ENCODE results near the gene ZNF586.
"Not testable (repeated sequence)": the region's sequence is repeated elsewhere in the genome, so short reads cannot be mapped to it uniquely, and the experiment has no call there.

The ZNF586 gene

DNA sequence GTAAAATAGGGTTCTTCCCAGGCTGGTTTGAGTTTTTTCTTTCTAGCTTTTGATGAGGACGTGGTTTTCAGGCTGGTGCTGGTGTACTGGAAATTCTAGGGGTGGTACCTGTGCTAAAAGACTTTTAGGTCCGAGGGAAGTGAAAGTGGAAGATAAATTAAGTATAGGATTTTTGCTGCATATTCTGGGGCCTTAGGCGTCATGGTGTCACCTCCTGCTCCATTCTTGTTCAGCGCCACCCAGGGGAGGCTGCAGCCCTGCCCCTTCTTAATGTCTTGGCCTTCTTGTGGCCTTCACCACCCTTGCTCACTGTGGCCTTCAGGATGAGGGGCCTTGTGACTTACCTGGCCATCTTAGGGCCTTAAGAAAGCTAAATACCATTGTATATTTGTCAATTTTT lies 32.8 kb downstream of the ZNF586 start:
- Histone ChIP-seq H3K36me3 (ENCODE audit: control insufficient read depth, insufficient read depth, low read length) (no peaks in the 10 kb centered on the region), H3K4me1 (ENCODE audit: control insufficient read depth, insufficient read depth, low read length) (peaks cover 29% of the 10 kb centered on the region), H3K27me3 (ENCODE audit: control insufficient read depth, insufficient read depth, low read length) (no peaks in the 10 kb centered on the region), H3K4me3 (ENCODE audit: low read depth, low read length) (no peak overlapping the region), H3K9ac (ENCODE audit: low read depth, low read length) (no peak overlapping the region), H3K9me3 (ENCODE audit: control insufficient read depth, insufficient read depth, low read length) (no peaks in the 10 kb centered on the region)

DNA sequence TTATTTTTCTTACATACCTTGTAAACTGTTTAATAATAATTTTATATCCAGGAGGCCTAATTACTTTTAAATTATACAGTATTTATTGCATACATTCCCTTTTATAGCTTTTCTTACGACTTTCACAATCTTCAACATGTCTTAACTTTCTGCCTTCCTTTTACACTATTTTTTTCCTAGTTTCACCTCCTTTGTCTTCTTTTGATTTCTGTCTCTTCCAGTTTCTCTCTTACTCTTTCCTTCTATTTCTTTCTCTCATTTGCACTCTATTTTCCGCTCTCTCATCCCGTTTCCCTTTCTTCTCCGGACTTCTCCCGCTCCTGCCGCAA lies 33.8 kb downstream of the ZNF586 start:
- H3K9me3 ChIP-seq (ENCODE audit: control insufficient read depth, insufficient read depth, low read length), result no peaks in the 10 kb centered on the region
- peak overlapping the region; percentile 89 for H3K9ac ChIP-seq (ENCODE audit: low read depth, low read length)
- H3K4me3 ChIP-seq (ENCODE audit: low read depth, low read length), result peak overlapping the region; percentile 73
- peaks cover 4% of the 10 kb centered on the region for H3K36me3 ChIP-seq (ENCODE audit: control insufficient read depth, insufficient read depth, low read length)
- peaks cover 29% of the 10 kb centered on the region for H3K4me1 ChIP-seq (ENCODE audit: control insufficient read depth, insufficient read depth, low read length)
- H3K27me3 ChIP-seq (ENCODE audit: control insufficient read depth, insufficient read depth, low read length), result no peaks in the 10 kb centered on the region

DNA sequence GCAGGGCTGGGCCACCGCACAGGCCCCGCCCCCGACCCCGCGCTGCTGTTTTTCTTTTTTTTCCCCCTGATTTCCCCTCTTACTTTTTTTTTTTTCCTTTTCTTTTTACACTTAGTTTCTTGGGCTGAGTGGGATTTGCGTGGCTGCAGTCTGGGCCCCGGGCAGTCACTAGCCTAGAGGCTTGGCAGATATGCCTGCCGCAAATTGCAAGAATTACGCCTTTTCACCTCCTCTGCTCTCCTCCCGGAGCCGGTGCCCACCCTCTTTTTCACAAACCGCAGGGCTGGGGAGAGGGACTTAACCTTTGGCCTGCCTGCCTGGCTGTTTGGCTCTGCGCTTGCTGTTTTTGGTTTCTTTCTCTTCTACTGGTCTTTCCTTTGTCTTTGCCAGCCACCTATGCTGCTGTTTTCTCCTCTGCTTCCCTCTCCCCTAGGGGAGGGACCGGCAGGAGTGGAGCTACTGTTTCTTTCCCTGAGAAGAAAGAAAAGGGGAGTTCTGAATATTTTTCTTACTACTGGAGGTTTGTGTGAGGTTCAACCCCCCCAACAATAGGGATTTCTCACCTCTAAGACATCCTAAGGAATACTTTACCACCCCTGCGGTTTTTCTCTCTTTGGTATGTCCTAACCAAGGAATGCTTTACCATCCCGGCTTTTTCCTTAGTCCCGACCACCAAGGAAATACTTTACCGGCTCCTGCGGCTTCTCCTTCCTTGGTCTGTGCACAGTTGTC lies 34.3 kb downstream of the ZNF586 start:
- no peaks in the 10 kb centered on the region for H3K27me3 ChIP-seq (ENCODE audit: control insufficient read depth, insufficient read depth, low read length)
- H3K36me3 ChIP-seq (ENCODE audit: control insufficient read depth, insufficient read depth, low read length), result peaks cover 8% of the 10 kb centered on the region
- no peaks in the 10 kb centered on the region for H3K9me3 ChIP-seq (ENCODE audit: control insufficient read depth, insufficient read depth, low read length)
- peaks cover 26% of the 10 kb centered on the region for H3K4me1 ChIP-seq (ENCODE audit: control insufficient read depth, insufficient read depth, low read length)
- peak overlapping the region; percentile 89 for H3K9ac ChIP-seq (ENCODE audit: low read depth, low read length)
- peak overlapping the region; percentile 73 for H3K4me3 ChIP-seq (ENCODE audit: low read depth, low read length)

DNA sequence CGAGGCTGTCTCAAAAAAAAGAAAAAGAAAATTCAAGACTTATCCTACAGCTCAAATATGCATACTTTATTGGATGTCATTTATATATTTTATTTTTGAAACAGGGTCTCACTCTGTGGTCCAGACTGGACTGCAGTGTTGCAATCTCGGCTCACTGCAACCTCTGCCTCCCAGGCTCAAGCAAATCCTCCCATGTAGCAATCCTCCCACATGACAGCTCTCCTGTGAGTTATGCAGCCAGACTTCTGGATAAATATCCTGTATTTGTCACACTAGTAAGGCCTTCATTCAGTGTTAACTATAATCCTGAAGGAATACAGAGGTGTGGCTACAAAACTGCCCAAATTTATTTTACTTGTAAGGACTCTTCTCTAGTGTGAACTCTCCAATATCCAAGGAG lies 38.1 kb downstream of the ZNF586 start:
- H3K27me3 ChIP-seq (ENCODE audit: control insufficient read depth, insufficient read depth, low read length), result no peaks in the 10 kb centered on the region
- no peak overlapping the region for H3K9ac ChIP-seq (ENCODE audit: low read depth, low read length)
- no peaks in the 10 kb centered on the region for H3K9me3 ChIP-seq (ENCODE audit: control insufficient read depth, insufficient read depth, low read length)
- H3K4me1 ChIP-seq (ENCODE audit: control insufficient read depth, insufficient read depth, low read length), result no peaks in the 10 kb centered on the region
- peaks cover 28% of the 10 kb centered on the region for H3K36me3 ChIP-seq (ENCODE audit: control insufficient read depth, insufficient read depth, low read length)
- no peak overlapping the region for H3K4me3 ChIP-seq (ENCODE audit: low read depth, low read length)

GRCh38 chr19:57810410-57811295 lies 41.2 kb downstream of the ZNF586 start:
- not testable (repeated sequence) for H3K4me3 ChIP-seq (ENCODE audit: low read depth, low read length); H3K27me3 ChIP-seq (ENCODE audit: control insufficient read depth, insufficient read depth, low read length); H3K9me3 ChIP-seq (ENCODE audit: control insufficient read depth, insufficient read depth, low read length); H3K9ac ChIP-seq (ENCODE audit: low read depth, low read length); H3K4me1 ChIP-seq (ENCODE audit: control insufficient read depth, insufficient read depth, low read length)
- H3K36me3 ChIP-seq (ENCODE audit: control insufficient read depth, insufficient read depth, low read length), result peaks cover 28% of the 10 kb centered on the region

DNA sequence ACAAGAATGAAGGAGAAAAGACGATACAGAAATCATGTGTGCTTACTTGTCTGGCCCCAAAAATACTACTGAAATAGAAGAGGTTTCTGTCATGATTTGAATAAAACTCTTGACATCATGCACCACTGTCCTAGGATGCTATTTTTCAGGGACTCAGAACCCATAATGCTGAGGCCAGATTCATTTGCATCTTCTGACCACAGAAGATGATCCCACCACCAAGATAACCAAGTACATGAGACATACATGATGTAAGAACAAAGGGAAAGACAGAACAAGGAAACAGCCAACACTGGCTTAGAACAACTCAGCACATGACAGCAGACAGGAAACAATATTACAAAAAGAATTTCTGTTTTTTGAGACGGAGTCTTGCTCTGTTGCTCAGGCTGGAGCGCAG lies 42.8 kb downstream of the ZNF586 start:
- Histone ChIP-seq H3K4me3 (ENCODE audit: low read depth, low read length) (no peak overlapping the region), H3K4me1 (ENCODE audit: control insufficient read depth, insufficient read depth, low read length) (peaks cover 2% of the 10 kb centered on the region), H3K27me3 (ENCODE audit: control insufficient read depth, insufficient read depth, low read length) (no peaks in the 10 kb centered on the region), H3K9ac (ENCODE audit: low read depth, low read length) (no peak overlapping the region), H3K9me3 (ENCODE audit: control insufficient read depth, insufficient read depth, low read length) (no peaks in the 10 kb centered on the region), H3K36me3 (ENCODE audit: control insufficient read depth, insufficient read depth, low read length) (peaks cover 28% of the 10 kb centered on the region)

- not testable (repeated sequence) for H3K9me3 ChIP-seq (ENCODE audit: control insufficient read depth, insufficient read depth, low read length); H3K4me1 ChIP-seq (ENCODE audit: control insufficient read depth, insufficient read depth, low read length); H3K9ac ChIP-seq (ENCODE audit: low read depth, low read length); H3K4me3 ChIP-seq (ENCODE audit: low read depth, low read length); H3K27me3 ChIP-seq (ENCODE audit: control insufficient read depth, insufficient read depth, low read length)
- peaks cover 24% of the 10 kb centered on the region for H3K36me3 ChIP-seq (ENCODE audit: control insufficient read depth, insufficient read depth, low read length)
Measured at GRCh38 chr19:57812975-57813820, 43.7 kb downstream of the ZNF586 start.

GRCh38 chr19:57813919-57814504 lies 44.5 kb downstream of the ZNF586 start:
- H3K4me3 ChIP-seq (ENCODE audit: low read depth, low read length), result peak overlapping the region; percentile 80
- H3K27me3 ChIP-seq (ENCODE audit: control insufficient read depth, insufficient read depth, low read length), result no peaks in the 10 kb centered on the region
- peaks cover 2% of the 10 kb centered on the region for H3K4me1 ChIP-seq (ENCODE audit: control insufficient read depth, insufficient read depth, low read length)
- peaks cover 19% of the 10 kb centered on the region for H3K36me3 ChIP-seq (ENCODE audit: control insufficient read depth, insufficient read depth, low read length)
- no peaks in the 10 kb centered on the region for H3K9me3 ChIP-seq (ENCODE audit: control insufficient read depth, insufficient read depth, low read length)
- peak overlapping the region; percentile 63 for H3K9ac ChIP-seq (ENCODE audit: low read depth, low read length)

GRCh38 chr19:57814505-57815246 lies 45.2 kb downstream of the ZNF586 start, which contains the start of gene ZNF552:
ZNF552 (minus strand) TSS chr19:57814913; CDS start chr19:57814743, 170 bp downstream.
- H3K27me3 ChIP-seq (ENCODE audit: control insufficient read depth, insufficient read depth, low read length), result no peaks in the 10 kb centered on the region
- H3K4me1 ChIP-seq (ENCODE audit: control insufficient read depth, insufficient read depth, low read length), result peaks cover 2% of the 10 kb centered on the region
- H3K4me3 ChIP-seq (ENCODE audit: low read depth, low read length), result peak within 1 kb of the TSS; percentile 80
- no peaks in the 10 kb centered on the region for H3K9me3 ChIP-seq (ENCODE audit: control insufficient read depth, insufficient read depth, low read length)
- H3K9ac ChIP-seq (ENCODE audit: low read depth, low read length), result peak within 1 kb of the TSS; percentile 63
- H3K36me3 ChIP-seq (ENCODE audit: control insufficient read depth, insufficient read depth, low read length), result peaks cover 16% of the 10 kb centered on the region

DNA sequence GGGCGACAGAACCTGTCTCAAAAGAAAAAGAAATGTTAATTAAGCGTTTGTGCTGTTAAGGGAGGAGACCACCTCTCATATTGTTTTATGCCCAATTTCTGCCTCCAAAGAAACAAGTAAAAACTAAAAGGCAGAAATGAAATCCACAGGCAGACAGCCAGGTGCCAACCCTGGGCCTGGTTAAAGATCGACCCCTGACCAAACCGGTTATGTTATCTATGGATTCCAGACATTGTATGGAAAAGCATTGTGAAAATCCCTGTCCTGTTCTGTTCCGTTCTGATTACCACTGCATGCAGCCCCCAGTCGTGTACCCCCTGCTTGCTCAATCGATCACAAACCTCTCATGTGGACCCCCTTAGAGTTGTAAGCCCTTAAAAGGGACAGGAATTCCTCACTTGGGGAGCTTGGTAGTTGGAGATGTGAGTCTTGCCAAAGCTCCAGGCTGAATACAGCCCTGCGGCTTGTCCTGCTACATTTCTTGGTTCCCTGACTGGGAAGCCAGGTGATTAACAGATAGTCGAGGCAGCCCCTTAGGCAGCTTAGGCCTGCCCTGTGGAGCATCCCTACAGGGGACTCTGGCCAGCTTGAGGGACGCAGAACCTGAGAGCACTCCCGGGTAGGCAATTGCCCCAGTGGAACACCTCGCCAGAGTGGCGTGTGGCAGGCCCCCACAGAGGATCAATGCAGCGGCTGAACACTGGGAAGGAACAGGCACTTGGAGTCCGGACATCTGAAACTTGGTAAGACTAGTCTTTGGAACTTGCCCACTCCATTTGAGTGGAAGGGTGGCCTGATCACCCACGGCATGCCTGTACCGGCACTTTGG lies 46.0 kb downstream of the ZNF586 start:
- Histone ChIP-seq H3K27me3 (ENCODE audit: control insufficient read depth, insufficient read depth, low read length) (no peaks in the 10 kb centered on the region), H3K36me3 (ENCODE audit: control insufficient read depth, insufficient read depth, low read length) (peaks cover 11% of the 10 kb centered on the region), H3K4me3 (ENCODE audit: low read depth, low read length) (peak overlapping the region; percentile 80), H3K9ac (ENCODE audit: low read depth, low read length) (peak overlapping the region; percentile 47), H3K9me3 (ENCODE audit: control insufficient read depth, insufficient read depth, low read length) (no peaks in the 10 kb centered on the region), H3K4me1 (ENCODE audit: control insufficient read depth, insufficient read depth, low read length) (peaks cover 2% of the 10 kb centered on the region)
